Panc1 (cell line): ENCODE measurements around the gene DAGLA. TPM values are rescaled to one million over a fixed set of nuclear protein-coding genes. Genes with fewer than 3 reads are reported as not detected.

ENCODE experiments used
- ATAC-seq: fragments of 200-7000 bp; cut with Tn5 transposase; 2 replicates; pipeline ENCODE4 v1.9.1; 2020; ENCODE audit warnings: mild to moderate bottlenecking, moderate library complexity
- BruUV-seq: library from RNA; stranded (reverse); fragments of 400-500 nt; replicated peaks from 2 replicates; lab custom pipeline; 2021; lab: Mats Ljungman, UMichigan
- CTCF ChIA-PET: fragments of 300-600 bp; sonication (Branson Sonifier 250); formaldehyde crosslinking; loops from one replicate; lab custom pipeline; 2022; ENCODE audit warnings: antibody characterized with exemption; lab: Charles Lee
- POLR2A ChIA-PET: fragments of 300-600 bp; sonication (Branson Sonifier 250); formaldehyde crosslinking; loops from one replicate; lab custom pipeline; 2022; ENCODE audit warnings: antibody characterized with exemption; lab: Charles Lee
- DNase-seq: peaks from one replicate; pipeline ENCODE4 v3.0.0-alpha.2; 2010; ENCODE audit warnings: low read depth, low spot score
- H3K27ac ChIP-seq: 2 replicates; pipeline ENCODE4 v1.5.1; 2011; ENCODE audit warnings: mild to moderate bottlenecking, low read length, inconsistent platforms
- H3K27me3 ChIP-seq: fragments of 200-500 bp; sonication (Bioruptor generic); 2 replicates; pipeline ENCODE4 v1.6.0; 2014; ENCODE audit warnings: low read length, inconsistent platforms; ENCODE audit not compliant: control insufficient read depth, insufficient read depth
- H3K36me3 ChIP-seq: fragments of 200-500 bp; sonication (Bioruptor generic); 2 replicates; pipeline ENCODE4 v1.5.1; 2014; ENCODE audit warnings: inconsistent platforms, mild to moderate bottlenecking, low read length, moderate library complexity; ENCODE audit not compliant: control insufficient read depth, insufficient read depth
- H3K4me1 ChIP-seq: 2 replicates; pipeline ENCODE4 v1.5.1; 2011; ENCODE audit warnings: inconsistent platforms, mild to moderate bottlenecking, low read length, moderate library complexity; ENCODE audit not compliant: control insufficient read depth, insufficient read depth
- H3K4me3 ChIP-seq, 2 experiments: 2 replicates each; pipeline ENCODE4 v1.5.1; 2011 to 2012; ENCODE audit warnings: low read depth in 2 of 2, low read length in 2 of 2, mild to moderate bottlenecking in 2 of 2, inconsistent platforms in 1 of 2, moderate library complexity in 1 of 2
- H3K9me3 ChIP-seq: fragments of 200-500 bp; sonication (Bioruptor generic); 2 replicates; pipeline ENCODE4 v1.5.1; 2014; ENCODE audit warnings: low read depth, mild to moderate bottlenecking, inconsistent platforms, low read length, moderate library complexity; ENCODE audit not compliant: control insufficient read depth, insufficient read depth
- CTCF ChIP-seq: fragments of 450-650 bp; IDR thresholded peaks from 2 replicates; pipeline ENCODE4 v1.5.1; 2017; ENCODE audit warnings: mild to moderate bottlenecking
- POLR2AphosphoS5 ChIP-seq: IDR thresholded peaks from 2 replicates; pipeline ENCODE4 v1.6.1; 2012; ENCODE audit warnings: mild to moderate bottlenecking, low read depth, low read length, moderate library complexity
- REST ChIP-seq, 2 experiments: IDR thresholded peaks; 2 replicates each; pipeline ENCODE4 v1.6.1; 2011 to 2012; ENCODE audit warnings: low read depth in 2 of 2, control low read depth in 1 of 2, low read length in 1 of 2, mild to moderate bottlenecking in 1 of 2, moderate library complexity in 1 of 2; ENCODE audit not compliant: insufficient read depth in 1 of 2
- SIN3A ChIP-seq: IDR thresholded peaks from 2 replicates; pipeline ENCODE4 v1.6.1; 2012; ENCODE audit warnings: low read depth, mild to moderate bottlenecking, low read length, moderate library complexity, borderline replicate concordance; ENCODE audit not compliant: insufficient read depth
- TCF7L2 ChIP-seq: IDR thresholded peaks from 2 replicates; pipeline ENCODE4 v1.6.1; 2011; ENCODE audit warnings: mild to moderate bottlenecking, low read depth, low read length, inconsistent platforms
- in situ Hi-C: cut with HindIII; loops from 2 replicates; pipeline ENCODE4 v1.10.0; 2016; ENCODE audit warnings: low sequenced_read_pairs, low pct_unique_long_range_greater_than_20kb
- intact Hi-C: fragments of 100-400 bp; cut with micrococcal nuclease; formaldehyde crosslinking; loops from one replicate; pipeline ENCODE4 v1.10.0; 2022; ENCODE audit not compliant: unreplicated experiment
- total RNA-seq: library from RNA; stranded (reverse); gene quantifications from one replicate; pipeline ENCODE4 v1.2.1, GENCODE V29; 2021; ENCODE audit not compliant: unreplicated experiment

The DAGLA gene
- total RNA-seq, 1 experiment from 2014 or later, result 6.4 TPM

DNA sequence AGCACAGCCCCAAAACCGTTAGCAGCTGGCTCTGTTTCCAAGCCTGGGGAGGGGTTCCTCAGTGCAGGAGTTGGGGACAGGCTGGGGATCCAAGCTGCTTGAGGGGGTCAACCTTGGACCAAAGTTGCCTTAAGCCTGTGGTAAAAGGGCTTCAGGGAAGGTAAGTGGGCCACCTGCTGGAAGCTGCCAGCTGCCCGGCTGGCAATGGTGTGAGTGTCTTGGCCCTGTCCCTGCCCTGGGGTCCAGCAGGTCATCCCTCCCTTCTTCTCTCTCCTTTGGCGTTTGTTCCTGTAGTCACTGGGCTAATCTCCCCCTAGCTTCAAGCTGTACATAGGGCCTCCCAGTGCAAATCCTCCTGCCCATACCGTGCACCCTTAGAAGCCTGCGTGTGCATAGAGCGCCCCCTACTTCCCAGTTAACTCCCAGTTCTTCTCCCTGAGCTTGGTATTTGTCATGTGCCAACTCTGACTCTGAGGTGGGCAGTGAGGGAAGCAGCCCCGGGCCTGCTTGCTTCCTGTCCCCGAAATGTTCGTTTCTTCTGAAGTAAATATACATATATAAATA lies 107.8 kb downstream of the DAGLA start:
- in situ Hi-C loops, result no loop called here
- DNase-seq (no peak), ATAC-seq (peak; percentile 26; the same call in 1 of the 2 replicates)
- peaks cover 4% of the 10 kb centered on the region; the same call in 1 of the 2 replicates for H3K4me1 ChIP-seq
- H3K27ac ChIP-seq, result no peak overlapping the region
- no TSS peak for BruUV-seq
- peaks cover 2% of the 10 kb centered on the region; the same call in 1 of the 2 replicates for H3K36me3 ChIP-seq
- ChIA-PET CTCF (interaction anchor here (1.0 to 1.2 kb wide), 2 partner anchors 30 to 40 kb away, joined by 4 to 7 read pairs; no protein-coding TSS in a partner anchor), POLR2A (no interaction called here)
- peak; percentile 86; the same call in 1 of the 2 replicates for TF ChIP-seq CTCF
- no peak for TF ChIP-seq REST (IDR thresholded peaks at IDR 0.05; ENCODE audit: insufficient read depth in 1 of 2, low read depth in 2 of 2, low read length in 1 of 2)
- TF ChIP-seq TCF7L2, result no peak
- no peaks in the 10 kb centered on the region for H3K27me3 ChIP-seq
- intact Hi-C loops, result loop anchor here (5.0 kb wide), 1 partner anchor 36 kb away; the partner anchor contains the start of gene MYRF
- no peak overlapping the region for H3K4me3 ChIP-seq
- no peaks in the 10 kb centered on the region for H3K9me3 ChIP-seq

DNA sequence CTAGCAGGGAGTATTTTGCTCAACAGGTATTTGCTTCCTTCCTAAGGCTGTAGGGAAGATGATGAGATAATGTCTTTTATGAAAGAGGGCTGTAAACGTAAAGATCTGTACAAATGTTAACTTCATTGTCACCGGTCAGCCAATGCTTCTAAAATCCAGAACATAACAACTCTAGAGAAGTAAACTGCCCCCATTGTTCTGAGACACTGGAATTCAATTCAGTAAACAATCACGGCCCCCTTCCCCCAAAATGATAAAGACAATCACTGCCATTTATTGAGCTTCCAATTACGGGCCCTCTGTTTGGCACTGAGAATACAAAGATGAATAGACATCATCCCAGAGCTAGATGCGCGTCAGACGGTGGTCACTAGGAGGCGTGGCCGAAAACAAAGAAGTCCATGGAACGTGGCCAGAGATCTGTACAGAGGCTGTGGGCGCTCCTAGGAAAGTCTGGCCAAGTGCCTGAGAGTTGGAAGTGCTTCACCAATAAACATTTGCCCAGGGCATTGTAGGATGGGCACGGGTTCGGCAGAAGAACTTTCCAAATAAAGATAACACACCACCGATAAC lies 111.6 kb downstream of the DAGLA start:
- peaks cover 7% of the 10 kb centered on the region; the same call in 1 of the 2 replicates for H3K36me3 ChIP-seq
- no peaks in the 10 kb centered on the region for H3K9me3 ChIP-seq
- in situ Hi-C loops, result no loop called here
- peak overlapping the region; percentile 99 for H3K27ac ChIP-seq
- TF ChIP-seq SIN3A, result no peak
- no peak for TF ChIP-seq POLR2AphosphoS5
- no peak for TF ChIP-seq REST (IDR thresholded peaks at IDR 0.05; ENCODE audit: insufficient read depth in 1 of 2, low read depth in 2 of 2, low read length in 1 of 2)
- no peak for TF ChIP-seq CTCF
- no peak for TF ChIP-seq TCF7L2
- CTCF ChIA-PET, result no interaction called here
- POLR2A ChIA-PET, result no interaction called here
- H3K4me3 ChIP-seq, result peak overlapping the region; percentile 99
- intact Hi-C loops, result no loop called here
- peaks cover 4% of the 10 kb centered on the region for H3K4me1 ChIP-seq
- DNase-seq (no peak), ATAC-seq (peak; percentile 36)
- no peaks in the 10 kb centered on the region for H3K27me3 ChIP-seq
- BruUV-seq, result TSS peak; percentile 93
